ENCODE data around the gene HAAO.

- TF ChIP-seq POLR2A (IDR thresholded peaks at IDR 0.05) = no peak
- TF ChIP-seq CTCF (IDR thresholded peaks at IDR 0.05) = no peak
- no peak for TF ChIP-seq EP300 (IDR thresholded peaks at IDR 0.05)
Measured at GRCh38 chr2:42799881-42800280, 7.5 kb upstream of the HAAO start.

Data from ovary (tissue), 3 donors.